HG03342 (cell line): ENCODE measurements around the gene FAM118A.
"Not testable (repeated sequence)": the region's sequence is repeated elsewhere in the genome, so short reads cannot be mapped to it uniquely, and the experiment has no call there.

Experiments
- ATAC-seq: cut with Tn5 transposase; IDR thresholded peaks from one replicate; pipeline ENCODE4 v1.9.1; 2021; ENCODE audit warnings: mild to moderate bottlenecking, moderate library complexity; ENCODE audit not compliant: unreplicated experiment

Gene FAM118A

DNA sequence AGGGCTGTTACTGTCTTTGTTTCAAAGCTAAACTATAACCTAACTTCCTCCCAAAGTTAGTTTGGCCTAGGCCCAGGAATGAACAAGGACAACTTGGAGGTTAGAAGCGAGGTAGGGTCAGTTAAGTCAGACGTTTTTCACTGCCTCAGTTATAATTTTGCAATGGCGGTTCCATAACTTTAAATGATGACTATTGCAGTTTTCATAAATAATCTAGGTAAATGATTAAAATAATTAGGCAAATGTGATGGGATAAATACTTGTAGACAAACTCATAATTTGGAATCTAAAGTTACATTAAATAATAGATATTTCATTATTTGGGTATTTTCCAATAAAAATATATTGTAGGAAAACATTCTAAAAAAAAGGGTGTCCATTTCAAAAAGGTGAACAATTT is 63.9 kb downstream of the FAM118A start:
- not testable (repeated sequence) for ATAC-seq

- no peak for ATAC-seq
Measured at GRCh38 chr22:45376009-45376408, 66.3 kb downstream of the FAM118A start.

GRCh38 chr22:45376703-45377102 is 67.0 kb downstream of the FAM118A start:
- no peak for ATAC-seq

DNA sequence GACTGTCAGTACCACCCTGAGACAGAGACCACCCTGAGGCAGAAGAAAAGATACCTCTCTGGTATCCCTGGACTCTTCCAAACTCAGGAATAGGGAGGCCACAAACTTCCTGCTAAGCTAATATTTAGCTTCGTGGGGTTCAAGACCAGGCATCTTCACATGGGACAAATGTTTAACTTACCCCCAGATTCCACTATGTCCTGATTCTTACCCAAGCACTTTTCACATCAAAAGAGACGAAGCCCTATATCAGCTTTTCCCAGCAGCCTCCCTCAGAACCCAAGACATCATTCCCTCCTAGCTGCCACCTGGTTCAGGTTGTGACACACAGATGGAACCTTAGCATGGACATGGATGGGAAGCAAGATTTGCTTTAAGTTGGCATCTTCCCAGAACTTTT is 71.6 kb downstream of the FAM118A start:
- no peak for ATAC-seq

DNA sequence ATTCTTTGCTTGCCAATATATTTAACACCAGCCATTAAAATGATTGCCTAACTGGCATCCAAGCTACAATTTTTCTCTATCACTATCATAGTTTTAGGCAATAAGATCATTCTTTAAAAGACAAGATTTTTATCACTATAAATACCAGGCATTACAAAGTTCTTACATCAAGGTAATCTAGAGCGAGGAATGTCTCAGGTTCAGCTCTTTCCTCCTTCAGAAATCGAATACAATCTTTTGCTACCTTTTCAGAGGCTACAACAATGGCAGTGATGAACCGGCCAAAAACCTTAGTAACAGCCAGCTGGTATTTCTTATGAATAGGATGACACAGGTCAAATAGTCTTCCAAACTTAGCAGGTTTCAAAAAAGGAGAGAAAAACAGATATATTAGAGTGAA is 79.8 kb downstream of the FAM118A start:
- no peak for ATAC-seq
